Neural cell (in vitro differentiated cells): ENCODE data around the gene PODN.

Source experiments
- EP300 ChIP-seq: fragments of 450-650 bp; conservative IDR thresholded peaks from 2 replicates; pipeline ENCODE4 v1.6.1; 2014; ENCODE audit warnings: antibody characterized with exemption, mild to moderate bottlenecking, moderate library complexity; ENCODE audit not compliant: poor library complexity, severe bottlenecking
- EZH2 ChIP-seq: fragments of 200-600, 300-800 bp; shearing (Covaris generic), sonication (generic); IDR thresholded peaks from 2 replicates; pipeline ENCODE4 v1.6.1; 2014; ENCODE audit warnings: antibody characterized with exemption, low read length, borderline replicate concordance, mild to moderate bottlenecking; ENCODE audit not compliant: insufficient read depth, poor library complexity, severe bottlenecking
- POLR2AphosphoS5 ChIP-seq: IDR thresholded peaks from 2 replicates; pipeline ENCODE4 v1.6.1; 2012
- RAD21 ChIP-seq: fragments of 450-650 bp; conservative IDR thresholded peaks from 2 replicates; pipeline ENCODE4 v1.6.1; 2014; ENCODE audit warnings: antibody characterized with exemption, mild to moderate bottlenecking, moderate library complexity
- TF ChIP-seq, protein P1 (sequence below): fragments of 450-650 bp; IDR thresholded peaks from 2 replicates; pipeline ENCODE4 v1.5.1; 2014; ENCODE audit warnings: antibody characterized with exemption, mild to moderate bottlenecking, moderate library complexity; ENCODE audit not compliant: poor library complexity, severe bottlenecking

- TF ChIP-seq, protein P1, sequence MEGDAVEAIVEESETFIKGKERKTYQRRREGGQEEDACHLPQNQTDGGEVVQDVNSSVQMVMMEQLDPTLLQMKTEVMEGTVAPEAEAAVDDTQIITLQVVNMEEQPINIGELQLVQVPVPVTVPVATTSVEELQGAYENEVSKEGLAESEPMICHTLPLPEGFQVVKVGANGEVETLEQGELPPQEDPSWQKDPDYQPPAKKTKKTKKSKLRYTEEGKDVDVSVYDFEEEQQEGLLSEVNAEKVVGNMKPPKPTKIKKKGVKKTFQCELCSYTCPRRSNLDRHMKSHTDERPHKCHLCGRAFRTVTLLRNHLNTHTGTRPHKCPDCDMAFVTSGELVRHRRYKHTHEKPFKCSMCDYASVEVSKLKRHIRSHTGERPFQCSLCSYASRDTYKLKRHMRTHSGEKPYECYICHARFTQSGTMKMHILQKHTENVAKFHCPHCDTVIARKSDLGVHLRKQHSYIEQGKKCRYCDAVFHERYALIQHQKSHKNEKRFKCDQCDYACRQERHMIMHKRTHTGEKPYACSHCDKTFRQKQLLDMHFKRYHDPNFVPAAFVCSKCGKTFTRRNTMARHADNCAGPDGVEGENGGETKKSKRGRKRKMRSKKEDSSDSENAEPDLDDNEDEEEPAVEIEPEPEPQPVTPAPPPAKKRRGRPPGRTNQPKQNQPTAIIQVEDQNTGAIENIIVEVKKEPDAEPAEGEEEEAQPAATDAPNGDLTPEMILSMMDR = no peak
- TF ChIP-seq EP300 = no peak
- no peak for TF ChIP-seq POLR2AphosphoS5
- no peak for TF ChIP-seq EZH2
- no peak for TF ChIP-seq RAD21
These were observed 63.1 kb downstream of the PODN start for GRCh38 chr1:53125122-53125521.
